WTC11 (cell line): ENCODE data around the gene HCFC2. TPM values are rescaled to one million over a fixed set of nuclear protein-coding genes. Genes with fewer than 3 reads are reported as not detected.

Source experiments
- ATAC-seq: fragments of 200-7000 bp; cut with Tn5 transposase; 2 replicates; pipeline ENCODE4 v1.10.0; 2021; ENCODE audit warnings: mild to moderate bottlenecking, moderate library complexity
- CTCF ChIA-PET: fragments of 300-600 bp; sonication (Branson Sonifier 250); formaldehyde crosslinking; loops from one replicate; lab custom pipeline; 2021; ENCODE audit warnings: antibody characterized with exemption; lab: Charles Lee
- POLR2A ChIA-PET: fragments of 350-600 bp; sonication (Branson Sonifier 250); formaldehyde crosslinking; loops from one replicate; lab custom pipeline; 2021; ENCODE audit warnings: antibody characterized with exemption; lab: Charles Lee
- DNase-seq: peaks from one replicate; pipeline ENCODE4 v3.0.0; 2021; ENCODE audit warnings: low spot score
- H3K27ac Mint-ChIP-seq: 2 replicates; pipeline ENCODE4 v1.8.0; 2021; ENCODE audit warnings: mixed read lengths
- H3K27me3 Mint-ChIP-seq: 2 replicates; pipeline ENCODE4 v1.8.0; 2021; ENCODE audit warnings: low read depth, mild to moderate bottlenecking, moderate library complexity, mixed read lengths
- H3K36me3 Mint-ChIP-seq: 2 replicates; pipeline ENCODE4 v1.8.0; 2021; ENCODE audit warnings: mixed read lengths
- H3K4me1 Mint-ChIP-seq: 2 replicates; pipeline ENCODE4 v1.8.0; 2022; ENCODE audit warnings: mixed read lengths
- H3K4me3 Mint-ChIP-seq: 2 replicates; pipeline ENCODE4 v1.8.0; 2021; ENCODE audit warnings: mild to moderate bottlenecking, moderate library complexity, mixed read lengths
- H3K9me3 Mint-ChIP-seq: 2 replicates; pipeline ENCODE4 v1.8.0; 2021; ENCODE audit warnings: mixed read lengths
- ARID4B ChIP-seq: sonication (generic); formaldehyde crosslinking; IDR thresholded peaks from 2 replicates; pipeline ENCODE4 v1.8.0; 2023; ENCODE audit warnings: missing genetic modification reagents, mild to moderate bottlenecking, borderline replicate concordance
- ATF2 ChIP-seq: sonication (generic); formaldehyde crosslinking; IDR thresholded peaks from 2 replicates; pipeline ENCODE4 v1.8.1; 2022; ENCODE audit warnings: low read depth, missing genetic modification reagents, borderline replicate concordance
- FOXK1 ChIP-seq: sonication (generic); formaldehyde crosslinking; IDR thresholded peaks from 2 replicates; pipeline ENCODE4 v1.8.0; 2022; ENCODE audit warnings: mild to moderate bottlenecking, moderate library complexity, missing genetic modification reagents
- GABPB1 ChIP-seq: sonication (generic); formaldehyde crosslinking; IDR thresholded peaks from 2 replicates; pipeline ENCODE4 v1.8.1; 2023; ENCODE audit warnings: mild to moderate bottlenecking, missing genetic modification reagents
- IRF2 ChIP-seq: sonication (generic); formaldehyde crosslinking; IDR thresholded peaks from 2 replicates; pipeline ENCODE4 v1.8.0; 2022; ENCODE audit warnings: low read depth, missing genetic modification reagents, borderline replicate concordance
- JUN ChIP-seq: sonication (generic); formaldehyde crosslinking; IDR thresholded peaks from 2 replicates; pipeline ENCODE4 v1.8.0; 2023; ENCODE audit warnings: mild to moderate bottlenecking, missing genetic modification reagents
- NR1H2 ChIP-seq: sonication (generic); formaldehyde crosslinking; IDR thresholded peaks from 2 replicates; pipeline ENCODE4 v1.9.0; 2021; ENCODE audit warnings: mild to moderate bottlenecking, moderate library complexity, missing genetic modification reagents
- PRRX2 ChIP-seq: fragments of 250-450 bp; sonication (Bioruptor Pico); IDR thresholded peaks from 2 replicates; pipeline ENCODE4 v1.8.0; 2021; ENCODE audit warnings: mild to moderate bottlenecking
- SMAD3 ChIP-seq: sonication (generic); formaldehyde crosslinking; IDR thresholded peaks from 2 replicates; pipeline ENCODE4 v1.8.0; 2022; ENCODE audit warnings: missing genetic modification reagents, mild to moderate bottlenecking, borderline replicate concordance
- SMAD4 ChIP-seq: sonication (generic); formaldehyde crosslinking; IDR thresholded peaks from 2 replicates; pipeline ENCODE4 v1.8.0; 2022; ENCODE audit warnings: mild to moderate bottlenecking, missing genetic modification reagents
- TEAD4 ChIP-seq: sonication (generic); formaldehyde crosslinking; IDR thresholded peaks from 2 replicates; pipeline ENCODE4 v1.8.0; 2022; ENCODE audit warnings: mild to moderate bottlenecking, missing genetic modification reagents
- ZBTB21 ChIP-seq: sonication (generic); formaldehyde crosslinking; IDR thresholded peaks from 2 replicates; pipeline ENCODE4 v1.8.1; 2023; ENCODE audit warnings: mild to moderate bottlenecking, missing genetic modification reagents, borderline replicate concordance
- ZNF219 ChIP-seq: sonication (generic); formaldehyde crosslinking; IDR thresholded peaks from 2 replicates; pipeline ENCODE4 v1.8.0; 2023; ENCODE audit warnings: missing genetic modification reagents, mild to moderate bottlenecking, borderline replicate concordance
- ZNF423 ChIP-seq: fragments of 250-450 bp; sonication (Bioruptor Pico); IDR thresholded peaks from 2 replicates; pipeline ENCODE4 v2.1.2; 2022; ENCODE audit warnings: mild to moderate bottlenecking, moderate library complexity
- ZNF532 ChIP-seq: fragments of 250-450 bp; sonication (Bioruptor Pico); IDR thresholded peaks from 2 replicates; pipeline ENCODE4 v1.9.0; 2021; ENCODE audit warnings: mild to moderate bottlenecking, borderline replicate concordance
- total RNA-seq: library from RNA; stranded (reverse); gene quantifications from 3 replicates; pipeline ENCODE4 v1.2.3, GENCODE V29; 2021
- TF ChIP-seq, protein P1 (sequence below): sonication (generic); formaldehyde crosslinking; IDR thresholded peaks from 2 replicates; pipeline ENCODE4 v1.8.1; 2022; ENCODE audit warnings: missing genetic modification reagents, borderline replicate concordance
- TF ChIP-seq, protein P2 (sequence below): sonication (generic); formaldehyde crosslinking; IDR thresholded peaks from 2 replicates; pipeline ENCODE4 v1.8.1; 2022; ENCODE audit warnings: mild to moderate bottlenecking, missing genetic modification reagents, moderate library complexity, borderline replicate concordance
- TF ChIP-seq, protein P3 (sequence below): fragments of 250-450 bp; sonication (Bioruptor Pico); IDR thresholded peaks from 2 replicates; pipeline ENCODE4 v1.8.0; 2021; ENCODE audit warnings: mild to moderate bottlenecking
- TF ChIP-seq, protein P4 (sequence below): sonication (generic); formaldehyde crosslinking; conservative IDR thresholded peaks from 2 replicates; pipeline ENCODE4 v1.8.1; 2023; ENCODE audit warnings: mild to moderate bottlenecking, low read depth, missing genetic modification reagents, moderate library complexity

Gene HCFC2
- total RNA-seq, 1 experiment from 2014 or later = 1.6 TPM

DNA sequence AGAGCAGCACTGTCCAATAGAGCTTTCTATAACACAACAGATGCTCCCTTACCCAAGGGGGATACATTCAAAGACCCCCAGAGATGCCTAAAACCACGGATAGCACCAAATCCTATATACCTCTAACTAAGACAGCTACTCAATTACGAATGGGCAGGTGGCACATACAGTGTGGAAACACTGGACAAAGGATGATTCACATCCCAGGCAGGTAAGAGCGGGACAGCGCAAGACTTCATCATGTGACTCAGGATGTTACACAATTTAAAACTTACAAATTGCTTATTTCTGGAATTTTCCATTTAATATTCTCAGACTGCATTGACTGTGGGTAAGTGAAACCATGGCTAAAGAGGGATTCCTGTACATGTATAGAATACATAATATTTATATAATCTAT, 5.5 kb upstream of the HCFC2 start (continued):
- no peak for TF ChIP-seq ZNF219 (CRISPR knock-in tag)
- TF ChIP-seq, protein P1, sequence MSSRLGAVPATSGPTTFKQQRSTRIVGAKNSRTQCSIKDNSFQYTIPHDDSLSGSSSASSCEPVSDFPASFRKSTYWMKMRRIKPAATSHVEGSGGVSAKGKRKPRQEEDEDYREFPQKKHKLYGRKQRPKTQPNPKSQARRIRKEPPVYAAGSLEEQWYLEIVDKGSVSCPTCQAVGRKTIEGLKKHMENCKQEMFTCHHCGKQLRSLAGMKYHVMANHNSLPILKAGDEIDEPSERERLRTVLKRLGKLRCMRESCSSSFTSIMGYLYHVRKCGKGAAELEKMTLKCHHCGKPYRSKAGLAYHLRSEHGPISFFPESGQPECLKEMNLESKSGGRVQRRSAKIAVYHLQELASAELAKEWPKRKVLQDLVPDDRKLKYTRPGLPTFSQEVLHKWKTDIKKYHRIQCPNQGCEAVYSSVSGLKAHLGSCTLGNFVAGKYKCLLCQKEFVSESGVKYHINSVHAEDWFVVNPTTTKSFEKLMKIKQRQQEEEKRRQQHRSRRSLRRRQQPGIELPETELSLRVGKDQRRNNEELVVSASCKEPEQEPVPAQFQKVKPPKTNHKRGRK (CRISPR knock-in tag) = no peak
- no peak for TF ChIP-seq SMAD3 (CRISPR knock-in tag)
- TF ChIP-seq ZNF423 (CRISPR knock-in tag) = no peak
- TF ChIP-seq ZNF532 = no peak
- no peak for TF ChIP-seq TEAD4 (CRISPR knock-in tag)

DNA sequence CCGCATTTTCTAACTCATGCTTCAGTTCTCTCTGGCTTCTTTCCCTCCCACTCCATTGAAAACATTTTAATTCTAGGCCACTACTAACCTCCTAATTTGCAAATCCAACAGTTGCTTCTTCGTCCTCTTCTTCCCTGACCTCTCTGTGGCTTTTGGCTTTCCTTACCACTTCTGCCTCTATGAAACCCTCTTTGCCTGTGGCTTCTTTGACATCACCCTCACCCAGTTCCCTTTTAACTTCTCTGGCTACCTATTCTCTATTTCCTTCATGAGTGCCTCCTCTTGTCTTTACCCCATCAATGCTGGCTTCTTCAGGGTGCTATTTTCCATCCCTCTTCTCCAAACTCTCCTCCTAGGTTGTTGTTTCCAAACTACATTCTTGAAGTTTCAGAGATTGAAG, 4.4 kb upstream of the HCFC2 start:
- ChIA-PET CTCF (interaction anchor here (1.2 to 3.3 kb wide), 2 partner anchors 49 kb away, joined by 5 to 73 read pairs; no protein-coding TSS in a partner anchor), POLR2A (no interaction called here)
- Mint-ChIP-seq H3K27me3 (peaks cover 20% of the 10 kb centered on the region), H3K36me3 (no peaks in the 10 kb centered on the region), H3K9me3 (no peaks in the 10 kb centered on the region), H3K27ac (no peak overlapping the region), H3K4me1 (peaks cover 19% of the 10 kb centered on the region), H3K4me3 (no peak overlapping the region)
- DNase-seq (no peak), ATAC-seq (no peak)
- TF ChIP-seq, protein P2, sequence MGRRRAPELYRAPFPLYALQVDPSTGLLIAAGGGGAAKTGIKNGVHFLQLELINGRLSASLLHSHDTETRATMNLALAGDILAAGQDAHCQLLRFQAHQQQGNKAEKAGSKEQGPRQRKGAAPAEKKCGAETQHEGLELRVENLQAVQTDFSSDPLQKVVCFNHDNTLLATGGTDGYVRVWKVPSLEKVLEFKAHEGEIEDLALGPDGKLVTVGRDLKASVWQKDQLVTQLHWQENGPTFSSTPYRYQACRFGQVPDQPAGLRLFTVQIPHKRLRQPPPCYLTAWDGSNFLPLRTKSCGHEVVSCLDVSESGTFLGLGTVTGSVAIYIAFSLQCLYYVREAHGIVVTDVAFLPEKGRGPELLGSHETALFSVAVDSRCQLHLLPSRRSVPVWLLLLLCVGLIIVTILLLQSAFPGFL (CRISPR knock-in tag) = no peak
- TF ChIP-seq TEAD4 (CRISPR knock-in tag) = no peak
- TF ChIP-seq, protein P3, sequence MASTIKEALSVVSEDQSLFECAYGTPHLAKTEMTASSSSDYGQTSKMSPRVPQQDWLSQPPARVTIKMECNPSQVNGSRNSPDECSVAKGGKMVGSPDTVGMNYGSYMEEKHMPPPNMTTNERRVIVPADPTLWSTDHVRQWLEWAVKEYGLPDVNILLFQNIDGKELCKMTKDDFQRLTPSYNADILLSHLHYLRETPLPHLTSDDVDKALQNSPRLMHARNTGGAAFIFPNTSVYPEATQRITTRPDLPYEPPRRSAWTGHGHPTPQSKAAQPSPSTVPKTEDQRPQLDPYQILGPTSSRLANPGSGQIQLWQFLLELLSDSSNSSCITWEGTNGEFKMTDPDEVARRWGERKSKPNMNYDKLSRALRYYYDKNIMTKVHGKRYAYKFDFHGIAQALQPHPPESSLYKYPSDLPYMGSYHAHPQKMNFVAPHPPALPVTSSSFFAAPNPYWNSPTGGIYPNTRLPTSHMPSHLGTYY (CRISPR knock-in tag) = no peak
- TF ChIP-seq ATF2 (CRISPR knock-in tag) = no peak
- TF ChIP-seq SMAD3 (CRISPR knock-in tag) = no peak
- TF ChIP-seq FOXK1 (CRISPR knock-in tag) = no peak
- no peak for TF ChIP-seq ZBTB21 (CRISPR knock-in tag)
- no peak for TF ChIP-seq NR1H2 (CRISPR knock-in tag)
- TF ChIP-seq ARID4B = no peak
- TF ChIP-seq JUN (CRISPR knock-in tag) = no peak
- no peak for TF ChIP-seq PRRX2
- TF ChIP-seq SMAD4 (CRISPR knock-in tag) = no peak
- TF ChIP-seq GABPB1 (CRISPR knock-in tag) = no peak
- TF ChIP-seq, protein P4, sequence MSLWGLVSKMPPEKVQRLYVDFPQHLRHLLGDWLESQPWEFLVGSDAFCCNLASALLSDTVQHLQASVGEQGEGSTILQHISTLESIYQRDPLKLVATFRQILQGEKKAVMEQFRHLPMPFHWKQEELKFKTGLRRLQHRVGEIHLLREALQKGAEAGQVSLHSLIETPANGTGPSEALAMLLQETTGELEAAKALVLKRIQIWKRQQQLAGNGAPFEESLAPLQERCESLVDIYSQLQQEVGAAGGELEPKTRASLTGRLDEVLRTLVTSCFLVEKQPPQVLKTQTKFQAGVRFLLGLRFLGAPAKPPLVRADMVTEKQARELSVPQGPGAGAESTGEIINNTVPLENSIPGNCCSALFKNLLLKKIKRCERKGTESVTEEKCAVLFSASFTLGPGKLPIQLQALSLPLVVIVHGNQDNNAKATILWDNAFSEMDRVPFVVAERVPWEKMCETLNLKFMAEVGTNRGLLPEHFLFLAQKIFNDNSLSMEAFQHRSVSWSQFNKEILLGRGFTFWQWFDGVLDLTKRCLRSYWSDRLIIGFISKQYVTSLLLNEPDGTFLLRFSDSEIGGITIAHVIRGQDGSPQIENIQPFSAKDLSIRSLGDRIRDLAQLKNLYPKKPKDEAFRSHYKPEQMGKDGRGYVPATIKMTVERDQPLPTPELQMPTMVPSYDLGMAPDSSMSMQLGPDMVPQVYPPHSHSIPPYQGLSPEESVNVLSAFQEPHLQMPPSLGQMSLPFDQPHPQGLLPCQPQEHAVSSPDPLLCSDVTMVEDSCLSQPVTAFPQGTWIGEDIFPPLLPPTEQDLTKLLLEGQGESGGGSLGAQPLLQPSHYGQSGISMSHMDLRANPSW (CRISPR knock-in tag) = no peak
- TF ChIP-seq IRF2 (CRISPR knock-in tag) = no peak
